HCT116 (cell line): ENCODE data around the gene SPHK1.

Source experiments
- EGR1 ChIP-seq: IDR thresholded peaks from 2 replicates; pipeline ENCODE4 v1.6.1; 2012; ENCODE audit warnings: low read depth
- EZH2 ChIP-seq: fragments of 200-600 bp; sonication (generic); IDR thresholded peaks from 2 replicates; pipeline ENCODE4 v1.6.1; 2017; ENCODE audit warnings: antibody characterized with exemption, mixed run types
- MAX ChIP-seq: IDR thresholded peaks from 2 replicates; pipeline ENCODE4 v1.6.1; 2012
- POLR2A ChIP-seq: IDR thresholded peaks from 2 replicates; pipeline ENCODE4 v1.7.0; 2011; ENCODE audit warnings: borderline replicate concordance; ENCODE audit not compliant: insufficient read depth, insufficient read length; ENCODE audit errors: extremely low read depth
- POLR2AphosphoS5 ChIP-seq: IDR thresholded peaks from 2 replicates; pipeline ENCODE4 v1.6.1; 2011; ENCODE audit warnings: mild to moderate bottlenecking, low read depth, low read length, moderate library complexity
- RAD21 ChIP-seq: IDR thresholded peaks from 2 replicates; pipeline ENCODE4 v1.6.1; 2012; ENCODE audit warnings: low read depth, mild to moderate bottlenecking
- SP1 ChIP-seq: IDR thresholded peaks from 2 replicates; pipeline ENCODE4 v1.6.1; 2012; ENCODE audit warnings: low read depth
- TCF7L2 ChIP-seq: IDR thresholded peaks from 2 replicates; pipeline ENCODE4 v1.7.0; 2011; ENCODE audit warnings: borderline replicate concordance, inconsistent platforms; ENCODE audit not compliant: insufficient read depth, insufficient read length; ENCODE audit errors: extremely low read depth
- ZNF274 ChIP-seq: fragments of 200-500 bp; sonication (Bioruptor generic); IDR thresholded peaks from 2 replicates; pipeline ENCODE4 v1.6.1; 2014; ENCODE audit warnings: mild to moderate bottlenecking, low read depth, low read length, inconsistent platforms
- TF ChIP-seq, protein P1 (sequence below), 3 experiments: fragments of 200-600 bp in 1 of 3; sonication (generic) in 1 of 3; IDR thresholded peaks in 2 of 3; conservative IDR thresholded peaks in 1 of 3; 2 replicates each; pipeline ENCODE4 v1.5.1; 2012 to 2017; ENCODE audit warnings: low read depth in 2 of 3, low read length in 2 of 3, antibody characterized with exemption in 1 of 3, borderline replicate concordance in 1 of 3, control low read depth in 1 of 3, mild to moderate bottlenecking in 1 of 3, mixed read lengths in 1 of 3, mixed run types in 1 of 3, moderate library complexity in 1 of 3; ENCODE audit not compliant: insufficient read depth in 1 of 3

- TF ChIP-seq POLR2A: no peak
- TF ChIP-seq, protein P1, sequence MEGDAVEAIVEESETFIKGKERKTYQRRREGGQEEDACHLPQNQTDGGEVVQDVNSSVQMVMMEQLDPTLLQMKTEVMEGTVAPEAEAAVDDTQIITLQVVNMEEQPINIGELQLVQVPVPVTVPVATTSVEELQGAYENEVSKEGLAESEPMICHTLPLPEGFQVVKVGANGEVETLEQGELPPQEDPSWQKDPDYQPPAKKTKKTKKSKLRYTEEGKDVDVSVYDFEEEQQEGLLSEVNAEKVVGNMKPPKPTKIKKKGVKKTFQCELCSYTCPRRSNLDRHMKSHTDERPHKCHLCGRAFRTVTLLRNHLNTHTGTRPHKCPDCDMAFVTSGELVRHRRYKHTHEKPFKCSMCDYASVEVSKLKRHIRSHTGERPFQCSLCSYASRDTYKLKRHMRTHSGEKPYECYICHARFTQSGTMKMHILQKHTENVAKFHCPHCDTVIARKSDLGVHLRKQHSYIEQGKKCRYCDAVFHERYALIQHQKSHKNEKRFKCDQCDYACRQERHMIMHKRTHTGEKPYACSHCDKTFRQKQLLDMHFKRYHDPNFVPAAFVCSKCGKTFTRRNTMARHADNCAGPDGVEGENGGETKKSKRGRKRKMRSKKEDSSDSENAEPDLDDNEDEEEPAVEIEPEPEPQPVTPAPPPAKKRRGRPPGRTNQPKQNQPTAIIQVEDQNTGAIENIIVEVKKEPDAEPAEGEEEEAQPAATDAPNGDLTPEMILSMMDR (IDR thresholded peaks at IDR 0.05 in 2 of 3, conservative IDR thresholded peaks at IDR 0.05 in 1 of 3; ENCODE audit: borderline replicate concordance in 1 of 3, insufficient read depth in 1 of 3, low read depth in 2 of 3, low read length in 2 of 3): no peak
- TF ChIP-seq RAD21: no peak
- TF ChIP-seq POLR2AphosphoS5: no peak
- TF ChIP-seq TCF7L2: no peak
- TF ChIP-seq MAX: no peak
- no peak for TF ChIP-seq ZNF274
- TF ChIP-seq EZH2: no peak
- TF ChIP-seq EGR1: no peak
- no peak for TF ChIP-seq SP1
Measured at GRCh38 chr17:76382351-76382802, 2.0 kb upstream of the SPHK1 start.
